Measurements from ENCODE around the gene PLA2G7.
"Not testable (repeated sequence)": the region's sequence is repeated elsewhere in the genome, so short reads cannot be mapped to it uniquely, and the experiment has no call there.

PLA2G7 gene

GRCh38 chr6:46772762-46773161, 37.6 kb upstream of the PLA2G7 start:
- Histone ChIP-seq H2AFZ (ENCODE audit: low read depth, low read length) (peak overlapping the region; percentile 0; the same call in 1 of the 2 replicates), H3K4me1 (ENCODE audit: low read length) (peaks cover 27% of the 10 kb centered on the region)
- TF ChIP-seq CTCF (IDR thresholded peaks at IDR 0.05; ENCODE audit: low read depth, low read length) (no peak), EZH2phosphoT487 (IDR thresholded peaks at IDR 0.05; ENCODE audit: low read depth) (no peak)

GRCh38 chr6:46772016-46772415, 36.8 kb upstream of the PLA2G7 start:
- Histone ChIP-seq H3K4me2 (ENCODE audit: low read length) (peak overlapping the region; percentile 51), H3K4me3 (ENCODE audit: low read length) (no peak overlapping the region; the same call in 1 of the 2 replicates), H3K4me1 (ENCODE audit: low read length) (peaks cover 27% of the 10 kb centered on the region), H3K36me3 (replicated peaks; ENCODE audit: low read depth, low read length) (no peaks in the 10 kb centered on the region), H4K20me1 (ENCODE audit: insufficient read depth, low read length) (no peaks in the 10 kb centered on the region), H3K9me3 (ENCODE audit: insufficient read depth, low read length) (no peaks in the 10 kb centered on the region), H2AFZ (ENCODE audit: low read depth, low read length) (peak overlapping the region; percentile 0), H3K27ac (ENCODE audit: low read length) (peak overlapping the region; percentile 55; the same call in 1 of the 2 replicates), H3K27me3 (ENCODE audit: low read depth, low read length) (no peaks in the 10 kb centered on the region), H3K79me2 (ENCODE audit: low read length) (no peaks in the 10 kb centered on the region), H3K9ac (ENCODE audit: low read length) (no peak overlapping the region)
- TF ChIP-seq CTCF (IDR thresholded peaks at IDR 0.05; ENCODE audit: low read depth, low read length): no peak
- no peak for TF ChIP-seq EZH2phosphoT487 (IDR thresholded peaks at IDR 0.05; ENCODE audit: low read depth)

More at GRCh38 chr6:46772762-46773161, 37.6 kb upstream of the PLA2G7 start:
- H3K36me3 ChIP-seq (replicated peaks; ENCODE audit: low read depth, low read length): no peaks in the 10 kb centered on the region
- no peaks in the 10 kb centered on the region for H3K27me3 ChIP-seq (ENCODE audit: low read depth, low read length)
- peak overlapping the region; percentile 11; the same call in 1 of the 2 replicates for H3K4me3 ChIP-seq (ENCODE audit: low read length)
- no peaks in the 10 kb centered on the region for H4K20me1 ChIP-seq (ENCODE audit: insufficient read depth, low read length)
- H3K27ac ChIP-seq (ENCODE audit: low read length): peak overlapping the region; percentile 55
- no peak overlapping the region for H3K9ac ChIP-seq (ENCODE audit: low read length)
- no peaks in the 10 kb centered on the region for H3K79me2 ChIP-seq (ENCODE audit: low read length)
- H3K4me2 ChIP-seq (ENCODE audit: low read length): peak overlapping the region; percentile 51
- no peaks in the 10 kb centered on the region for H3K9me3 ChIP-seq (ENCODE audit: insufficient read depth, low read length)

DNA sequence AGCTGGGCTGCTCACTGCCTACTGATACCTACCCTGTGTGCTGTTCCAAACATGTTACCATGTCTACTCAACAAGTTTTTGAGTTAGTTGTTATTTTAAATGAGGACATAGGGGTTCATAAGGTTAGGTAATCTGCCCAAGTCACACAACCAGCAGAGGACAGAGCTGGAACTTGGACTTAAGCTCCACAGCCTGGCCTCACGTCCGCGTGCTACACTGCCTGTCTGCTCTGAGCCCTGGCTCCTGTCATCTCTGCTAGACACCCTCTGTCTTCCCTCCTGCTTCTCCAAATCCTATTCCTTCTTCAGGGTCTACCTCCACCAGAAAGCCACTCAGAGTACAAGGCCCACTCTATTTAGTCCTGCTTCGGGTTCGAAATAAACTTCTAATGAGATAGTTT, 29.8 kb upstream of the PLA2G7 start:
- Histone ChIP-seq H3K79me2 (ENCODE audit: low read length) (no peaks in the 10 kb centered on the region), H3K9me3 (ENCODE audit: insufficient read depth, low read length) (no peaks in the 10 kb centered on the region), H3K36me3 (replicated peaks; ENCODE audit: low read depth, low read length) (no peaks in the 10 kb centered on the region), H4K20me1 (ENCODE audit: insufficient read depth, low read length) (no peaks in the 10 kb centered on the region), H3K4me3 (ENCODE audit: low read length) (no peak overlapping the region), H2AFZ (ENCODE audit: low read depth, low read length) (no peak overlapping the region), H3K4me1 (ENCODE audit: low read length) (no peaks in the 10 kb centered on the region), H3K27ac (ENCODE audit: low read length) (no peak overlapping the region), H3K4me2 (ENCODE audit: low read length) (no peak overlapping the region), H3K9ac (ENCODE audit: low read length) (no peak overlapping the region), H3K27me3 (ENCODE audit: low read depth, low read length) (no peaks in the 10 kb centered on the region)
- TF ChIP-seq CTCF (IDR thresholded peaks at IDR 0.05; ENCODE audit: low read depth, low read length): no peak
- no peak for TF ChIP-seq EZH2phosphoT487 (IDR thresholded peaks at IDR 0.05; ENCODE audit: low read depth)

- H4K20me1 ChIP-seq (ENCODE audit: insufficient read depth, low read length); H2AFZ ChIP-seq (ENCODE audit: low read depth, low read length); H3K36me3 ChIP-seq (replicated peaks; ENCODE audit: low read depth, low read length); H3K9me3 ChIP-seq (ENCODE audit: insufficient read depth, low read length); H3K4me1 ChIP-seq (ENCODE audit: low read length); H3K9ac ChIP-seq (ENCODE audit: low read length); H3K79me2 ChIP-seq (ENCODE audit: low read length); H3K27ac ChIP-seq (ENCODE audit: low read length); H3K4me3 ChIP-seq (ENCODE audit: low read length); H3K4me2 ChIP-seq (ENCODE audit: low read length); H3K27me3 ChIP-seq (ENCODE audit: low read depth, low read length): not testable (repeated sequence)
Measured at GRCh38 chr6:46764280-46764679, 29.1 kb upstream of the PLA2G7 start.

DNA sequence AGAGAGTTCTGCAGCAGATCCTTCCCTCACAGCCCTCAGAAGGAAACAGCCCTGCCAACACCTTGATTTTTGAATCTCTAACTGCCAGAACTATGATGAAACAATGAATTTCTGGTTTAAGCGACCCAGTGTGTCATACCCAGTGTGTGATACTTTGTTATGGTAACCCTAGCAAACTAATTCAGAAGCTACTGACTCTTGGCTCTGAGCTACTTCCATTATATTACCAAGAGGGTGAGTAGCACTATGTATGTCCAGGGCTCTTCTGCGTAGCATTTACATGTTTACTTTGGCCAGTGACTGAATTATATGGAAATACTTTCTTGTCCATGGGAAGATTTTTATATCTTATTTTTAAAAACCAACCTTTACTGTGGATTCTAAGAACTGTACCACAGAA, 28.3 kb upstream of the PLA2G7 start:
- Histone ChIP-seq H3K4me1 (ENCODE audit: low read length) (no peaks in the 10 kb centered on the region), H2AFZ (ENCODE audit: low read depth, low read length) (no peak overlapping the region), H3K36me3 (replicated peaks; ENCODE audit: low read depth, low read length) (no peaks in the 10 kb centered on the region), H3K9me3 (ENCODE audit: insufficient read depth, low read length) (no peaks in the 10 kb centered on the region), H3K4me2 (ENCODE audit: low read length) (no peak overlapping the region), H3K27me3 (ENCODE audit: low read depth, low read length) (no peaks in the 10 kb centered on the region), H3K79me2 (ENCODE audit: low read length) (no peaks in the 10 kb centered on the region), H4K20me1 (ENCODE audit: insufficient read depth, low read length) (no peaks in the 10 kb centered on the region), H3K4me3 (ENCODE audit: low read length) (no peak overlapping the region), H3K27ac (ENCODE audit: low read length) (no peak overlapping the region), H3K9ac (ENCODE audit: low read length) (no peak overlapping the region)
- TF ChIP-seq CTCF (IDR thresholded peaks at IDR 0.05; ENCODE audit: low read depth, low read length): no peak
- no peak for TF ChIP-seq EZH2phosphoT487 (IDR thresholded peaks at IDR 0.05; ENCODE audit: low read depth)

Measured in OCI-LY3 (cell line).